ENCODE measurements around the gene CCNF.

The CCNF gene

GRCh38 chr16:2501946-2502895, 73.0 kb downstream of the CCNF start:
- DNase-seq (ENCODE audit: low read depth), result no peak

- DNase-seq (ENCODE audit: low read depth), result no peak
Observed at GRCh38 chr16:2505695-2506094, 76.4 kb downstream of the CCNF start.

- DNase-seq (ENCODE audit: low read depth), result no peak
Observed at GRCh38 chr16:2507052-2507659, 77.9 kb downstream of the CCNF start.

GRCh38 chr16:2507665-2508064, 78.4 kb downstream of the CCNF start:
- no peak for DNase-seq (ENCODE audit: low read depth)

Measured in activated T-cell treated with anti-CD3 and anti-CD28 coated beads for 48 hours (primary cell).